Naive B cell (primary cell): ENCODE measurements around the gene CIAPIN1. TPM values are rescaled to one million over a fixed set of nuclear protein-coding genes. Genes with fewer than 3 reads are reported as not detected.

Experiments
- polyA plus RNA-seq, 6 donors: library from polyadenylated mRNA; unstranded; fragments of 300-500 nt; fragmentation: Illumina TruSeq; gene quantifications; one replicate each; pipeline ENCODE4 v1.2.3, GENCODE V29; 2021; ENCODE audit warnings: low read depth in 6 of 6

CIAPIN1 gene
- polyA plus RNA-seq, 6 donors from 2014 or later: 33.4 to 67.2 (median 40.9) TPM

Other genes starting within 250 kb of the CIAPIN1 start
- 100 to 1,000 TPM; 108 to 236 (median 132) TPM for gene ARL2BP, start 202.1 kb downstream of the CIAPIN1 start, polyA plus RNA-seq
- gene PLLP, start 162.7 kb downstream of the CIAPIN1 start, polyA plus RNA-seq: under 1 TPM; 0.14 to 0.68 (median 0.52) TPM
- gene CCL22, start 88.6 kb downstream of the CIAPIN1 start, polyA plus RNA-seq: not detected
- gene CX3CL1, start 74.9 kb downstream of the CIAPIN1 start, polyA plus RNA-seq: not detected
- gene CCL17, start 42.6 kb downstream of the CIAPIN1 start, polyA plus RNA-seq: not detected
- gene COQ9, start 94 bp upstream of the CIAPIN1 start, polyA plus RNA-seq: 10 to 100 TPM; 17.6 to 42.2 (median 23.3) TPM
- 10 to 100 TPM; 33.6 to 59.9 (median 39.7) TPM for gene POLR2C, start 15.3 kb upstream of the CIAPIN1 start, polyA plus RNA-seq
- gene DOK4, start 39.1 kb upstream of the CIAPIN1 start, polyA plus RNA-seq: 1 to 10 TPM in 4 of 6 donors, under 1 TPM in 1, not detected in 1; 0.22 to 2.1 (median 1.4) TPM
- 10 to 100 TPM in 2 of 6 donors, 1 to 10 TPM in 4; 3.8 to 13.8 (median 9.3) TPM for gene CCDC102A, start 89.2 kb upstream of the CIAPIN1 start, polyA plus RNA-seq
- 10 to 100 TPM; 15.2 to 36.4 (median 18.9) TPM for gene ADGRG5, start 95.3 kb upstream of the CIAPIN1 start, polyA plus RNA-seq
- under 1 TPM in 5 of 6 donors, not detected in 1; 0.17 to 0.72 (median 0.65) TPM for gene ADGRG1, start 181.2 kb upstream of the CIAPIN1 start, polyA plus RNA-seq
- gene ADGRG3, start 220.9 kb upstream of the CIAPIN1 start, polyA plus RNA-seq: under 1 TPM in 2 of 6 donors, not detected in 4; 0.11 to 0.55 TPM
- not detected for gene DRC7, start 247.4 kb upstream of the CIAPIN1 start, polyA plus RNA-seq